HCT116 (cell line): ENCODE data around the gene OFD1. TPM values are rescaled to one million over a fixed set of nuclear protein-coding genes. Genes with fewer than 3 reads are reported as not detected.

Source experiments
- ATAC-seq: fragments of 200-7000 bp; cut with Tn5 transposase; 2 replicates; pipeline ENCODE4 v1.9.1; 2020; ENCODE audit warnings: mild to moderate bottlenecking, moderate library complexity
- BruUV-seq: library from RNA; stranded (reverse); fragments of 400-500 nt; replicated peaks from 2 replicates; lab custom pipeline; 2021; lab: Mats Ljungman, UMichigan
- CTCF ChIA-PET: fragments of 300-600 bp; sonication (Branson Sonifier 250); formaldehyde crosslinking; loops from one replicate; lab custom pipeline; 2021; ENCODE audit warnings: antibody characterized with exemption; lab: Charles Lee
- POLR2A ChIA-PET: fragments of 300-600, 350-600 bp; sonication (Branson Sonifier 250); formaldehyde crosslinking; loops from one replicate; lab custom pipeline; 2021; ENCODE audit warnings: antibody characterized with exemption; lab: Charles Lee
- RAD21 ChIA-PET, 2 experiments: fragments of 300-600 bp; sonication (Branson Sonifier 250); formaldehyde crosslinking; loops; one replicate each; lab custom pipeline; 2023; ENCODE audit warnings: low total read pairs in 2 of 2; ENCODE audit not compliant: uncharacterized antibody in 2 of 2, unreplicated experiment in 2 of 2, low non-redundant PET in 1 of 2; lab: Charles Lee
- DNase-seq: peaks from one replicate; pipeline ENCODE4 v3.0.0-alpha.2; 2010; ENCODE audit warnings: low read depth, low spot score
- H2AFZ ChIP-seq: fragments of 200-600 bp; shearing (Covaris generic), sonication (generic); 2 replicates; pipeline ENCODE4 v1.6.1; 2017; ENCODE audit warnings: low read depth, mixed run types, mixed read lengths, antibody characterized with exemption, low read length; ENCODE audit not compliant: poor library complexity, severe bottlenecking
- H3K27ac ChIP-seq: 2 replicates; pipeline ENCODE4 v1.5.1; 2012; ENCODE audit warnings: low read depth, low read length
- H3K27me3 ChIP-seq: fragments of 200-600 bp; sonication (generic); 2 replicates; pipeline ENCODE4 v1.6.1; 2016; ENCODE audit warnings: mixed run types, low read length, mixed read lengths; ENCODE audit not compliant: insufficient read depth
- H3K36me3 ChIP-seq, 2 experiments: fragments of 200-500 bp in 1 of 2; fragments of 200-600 bp in 1 of 2; sonication (Bioruptor generic) in 1 of 2; sonication (generic) in 1 of 2; 2 replicates each; pipeline versions ENCODE4 v1.5.1 to v1.6.1; 2014 to 2016; ENCODE audit warnings: low read length in 2 of 2, inconsistent platforms in 1 of 2, mixed read lengths in 1 of 2, mixed run types in 1 of 2; ENCODE audit not compliant: insufficient read depth in 2 of 2, control insufficient read depth in 1 of 2
- H3K4me1 ChIP-seq, 2 experiments: fragments of 200-600 bp in 1 of 2; sonication (generic) in 1 of 2; 2 replicates each; pipeline versions ENCODE4 v1.5.1 to v1.6.1; 2012 to 2017; ENCODE audit warnings: low read length in 2 of 2, inconsistent platforms in 1 of 2, mild to moderate bottlenecking in 1 of 2, mixed read lengths in 1 of 2, mixed run types in 1 of 2, moderate library complexity in 1 of 2; ENCODE audit not compliant: insufficient read depth in 2 of 2, control insufficient read depth in 1 of 2
- H3K4me2 ChIP-seq: fragments of 200-600 bp; sonication (generic); 2 replicates; pipeline ENCODE4 v1.6.1; 2017; ENCODE audit warnings: mixed run types, low read length, mixed read lengths
- H3K4me3 ChIP-seq, 2 experiments: fragments of 200-600 bp in 1 of 2; sonication (generic) in 1 of 2; replicated peaks in 1 of 2; 2 replicates each; pipeline ENCODE4 v1.5.1; 2011 to 2016; ENCODE audit warnings: low read length in 2 of 2, control low read depth in 1 of 2, low read depth in 1 of 2, mild to moderate bottlenecking in 1 of 2, mixed read lengths in 1 of 2, mixed run types in 1 of 2
- H3K79me2 ChIP-seq: fragments of 200-600 bp; sonication (generic); 2 replicates; pipeline ENCODE4 v1.6.1; 2017; ENCODE audit warnings: mild to moderate bottlenecking, mixed run types, low read length, moderate library complexity, mixed read lengths; ENCODE audit not compliant: insufficient read depth
- H3K9ac ChIP-seq: fragments of 200-600 bp; sonication (generic); 2 replicates; pipeline ENCODE4 v1.6.1; 2016; ENCODE audit warnings: low read length, mixed read lengths
- H3K9me2 ChIP-seq: fragments of 200-600 bp; sonication (generic), shearing (Covaris generic); 2 replicates; pipeline ENCODE4 v1.6.1; 2017; ENCODE audit warnings: mixed run types, mild to moderate bottlenecking, moderate library complexity; ENCODE audit not compliant: insufficient read depth
- H3K9me3 ChIP-seq, 2 experiments: fragments of 200-500 bp in 1 of 2; fragments of 200-600 bp in 1 of 2; sonication (Bioruptor generic) in 1 of 2; sonication (generic) in 1 of 2; 2 replicates each; pipeline ENCODE4 v1.6.1; 2014 to 2017; ENCODE audit warnings: low read length in 2 of 2, mixed read lengths in 2 of 2, inconsistent platforms in 1 of 2, low read depth in 1 of 2, mild to moderate bottlenecking in 1 of 2, mixed run types in 1 of 2, moderate library complexity in 1 of 2; ENCODE audit not compliant: control insufficient read depth in 1 of 2, insufficient read depth in 1 of 2
- H4K20me1 ChIP-seq: fragments of 200-600 bp; sonication (generic), shearing (Covaris generic); 2 replicates; pipeline ENCODE4 v1.6.1; 2017; ENCODE audit warnings: mixed run types, mild to moderate bottlenecking, moderate library complexity; ENCODE audit not compliant: insufficient read depth
- CBX3 ChIP-seq: IDR thresholded peaks from 2 replicates; pipeline ENCODE4 v1.6.1; 2012; ENCODE audit warnings: low read depth
- CEBPB ChIP-seq: IDR thresholded peaks from 2 replicates; pipeline ENCODE4 v1.6.1; 2012; ENCODE audit warnings: low read depth
- CTCF ChIP-seq, 3 experiments: fragments of 200-600 bp in 1 of 3; sonication (generic) in 1 of 3; IDR thresholded peaks in 2 of 3; conservative IDR thresholded peaks in 1 of 3; 2 replicates each; pipeline ENCODE4 v1.5.1; 2012 to 2017; ENCODE audit warnings: low read depth in 2 of 3, low read length in 2 of 3, antibody characterized with exemption in 1 of 3, borderline replicate concordance in 1 of 3, control low read depth in 1 of 3, mild to moderate bottlenecking in 1 of 3, mixed read lengths in 1 of 3, mixed run types in 1 of 3, moderate library complexity in 1 of 3; ENCODE audit not compliant: insufficient read depth in 1 of 3
- EGR1 ChIP-seq: IDR thresholded peaks from 2 replicates; pipeline ENCODE4 v1.6.1; 2012; ENCODE audit warnings: low read depth
- ELF1 ChIP-seq: IDR thresholded peaks from 2 replicates; pipeline ENCODE4 v1.6.1; 2012; ENCODE audit warnings: low read depth, borderline replicate concordance
- JUND ChIP-seq: IDR thresholded peaks from 2 replicates; pipeline ENCODE4 v1.6.1; 2012
- POLR2A ChIP-seq: IDR thresholded peaks from 2 replicates; pipeline ENCODE4 v1.7.0; 2011; ENCODE audit warnings: borderline replicate concordance; ENCODE audit not compliant: insufficient read depth, insufficient read length; ENCODE audit errors: extremely low read depth
- POLR2AphosphoS5 ChIP-seq: IDR thresholded peaks from 2 replicates; pipeline ENCODE4 v1.6.1; 2011; ENCODE audit warnings: mild to moderate bottlenecking, low read depth, low read length, moderate library complexity
- RAD21 ChIP-seq: IDR thresholded peaks from 2 replicates; pipeline ENCODE4 v1.6.1; 2012; ENCODE audit warnings: low read depth, mild to moderate bottlenecking
- REST ChIP-seq: IDR thresholded peaks from 2 replicates; pipeline ENCODE4 v1.6.1; 2012; ENCODE audit warnings: low read depth
- SP1 ChIP-seq: IDR thresholded peaks from 2 replicates; pipeline ENCODE4 v1.6.1; 2012; ENCODE audit warnings: low read depth
- SRF ChIP-seq: IDR thresholded peaks from 2 replicates; pipeline ENCODE4 v1.6.1; 2012; ENCODE audit warnings: low read depth
- TCF7L2 ChIP-seq: IDR thresholded peaks from 2 replicates; pipeline ENCODE4 v1.7.0; 2011; ENCODE audit warnings: borderline replicate concordance, inconsistent platforms; ENCODE audit not compliant: insufficient read depth, insufficient read length; ENCODE audit errors: extremely low read depth
- ZFX ChIP-seq: fragments of 450-650 bp; IDR thresholded peaks from 2 replicates; pipeline ENCODE4 v1.6.1; 2017
- ZNF274 ChIP-seq: fragments of 200-500 bp; sonication (Bioruptor generic); IDR thresholded peaks from 2 replicates; pipeline ENCODE4 v1.6.1; 2014; ENCODE audit warnings: mild to moderate bottlenecking, low read depth, low read length, inconsistent platforms
- intact Hi-C: fragments of 100-400 bp; cut with micrococcal nuclease; formaldehyde crosslinking; loops from 2 replicates; pipeline ENCODE4 v1.10.0; 2022
- total RNA-seq: library from RNA; stranded (reverse); gene quantifications from one replicate; pipeline ENCODE4 v1.2.1, GENCODE V29; 2021; ENCODE audit not compliant: unreplicated experiment
- TF ChIP-seq, protein P1 (sequence below): IDR thresholded peaks from 2 replicates; pipeline ENCODE4 v1.6.1; 2012
- TF ChIP-seq, protein P2 (sequence below): IDR thresholded peaks from 2 replicates; pipeline ENCODE4 v1.6.1; 2011; ENCODE audit warnings: mild to moderate bottlenecking, low read length, moderate library complexity; ENCODE audit not compliant: insufficient replicate concordance; ENCODE audit errors: extremely low read depth

OFD1 gene
- total RNA-seq, 1 experiment from 2014 or later: 18.0 TPM

DNA sequence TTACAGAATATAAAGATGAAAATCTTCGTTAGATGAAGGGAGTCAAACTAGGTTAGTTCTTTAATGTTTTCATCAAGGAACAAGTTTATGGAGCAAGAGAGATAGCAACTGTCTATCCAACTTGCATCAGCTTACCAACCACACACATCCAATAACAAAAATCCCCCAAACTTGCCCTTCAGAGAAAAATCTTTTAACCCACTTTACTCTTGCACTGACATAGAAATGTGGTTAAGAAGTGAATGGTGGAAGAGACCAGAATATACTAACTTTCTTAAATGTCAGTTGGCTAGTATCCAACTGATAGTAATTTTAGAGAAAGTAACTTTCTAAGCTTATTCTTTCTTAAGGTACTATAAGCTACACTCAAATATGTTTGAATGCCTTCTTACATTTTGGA lies 47.3 kb upstream of the OFD1 start:
- H4K20me1 ChIP-seq: no peaks in the 10 kb centered on the region
- H3K4me2 ChIP-seq: no peak overlapping the region
- H3K9me3 ChIP-seq: no peaks in the 10 kb centered on the region
- CTCF ChIA-PET: no interaction called here
- RAD21 ChIA-PET: no interaction called here
- no peak for ATAC-seq
- H3K4me1 ChIP-seq: peaks cover 17 to 44% of the 10 kb centered on the region in 2 experiments
- no peaks in the 10 kb centered on the region for H3K36me3 ChIP-seq
- intact Hi-C loops: no loop called here
- no peak for TF ChIP-seq SP1
- TF ChIP-seq CBX3: no peak
- TF ChIP-seq, protein P1, sequence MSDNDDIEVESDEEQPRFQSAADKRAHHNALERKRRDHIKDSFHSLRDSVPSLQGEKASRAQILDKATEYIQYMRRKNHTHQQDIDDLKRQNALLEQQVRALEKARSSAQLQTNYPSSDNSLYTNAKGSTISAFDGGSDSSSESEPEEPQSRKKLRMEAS: no peak
- TF ChIP-seq, protein P2, sequence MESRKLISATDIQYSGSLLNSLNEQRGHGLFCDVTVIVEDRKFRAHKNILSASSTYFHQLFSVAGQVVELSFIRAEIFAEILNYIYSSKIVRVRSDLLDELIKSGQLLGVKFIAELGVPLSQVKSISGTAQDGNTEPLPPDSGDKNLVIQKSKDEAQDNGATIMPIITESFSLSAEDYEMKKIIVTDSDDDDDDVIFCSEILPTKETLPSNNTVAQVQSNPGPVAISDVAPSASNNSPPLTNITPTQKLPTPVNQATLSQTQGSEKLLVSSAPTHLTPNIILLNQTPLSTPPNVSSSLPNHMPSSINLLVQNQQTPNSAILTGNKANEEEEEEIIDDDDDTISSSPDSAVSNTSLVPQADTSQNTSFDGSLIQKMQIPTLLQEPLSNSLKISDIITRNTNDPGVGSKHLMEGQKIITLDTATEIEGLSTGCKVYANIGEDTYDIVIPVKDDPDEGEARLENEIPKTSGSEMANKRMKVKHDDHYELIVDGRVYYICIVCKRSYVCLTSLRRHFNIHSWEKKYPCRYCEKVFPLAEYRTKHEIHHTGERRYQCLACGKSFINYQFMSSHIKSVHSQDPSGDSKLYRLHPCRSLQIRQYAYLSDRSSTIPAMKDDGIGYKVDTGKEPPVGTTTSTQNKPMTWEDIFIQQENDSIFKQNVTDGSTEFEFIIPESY: no peak
- TF ChIP-seq CEBPB: no peak
- no peak for TF ChIP-seq TCF7L2
- TF ChIP-seq REST: no peak
- no peak for TF ChIP-seq RAD21
- TF ChIP-seq EGR1: no peak
- TF ChIP-seq JUND: no peak
- TF ChIP-seq ELF1: no peak
- TF ChIP-seq POLR2A: no peak
- TF ChIP-seq SRF: no peak
- TF ChIP-seq POLR2AphosphoS5: no peak
- no peak for TF ChIP-seq ZFX
- no peak for TF ChIP-seq CTCF (IDR thresholded peaks at IDR 0.05 in 2 of 3, conservative IDR thresholded peaks at IDR 0.05 in 1 of 3; ENCODE audit: borderline replicate concordance in 1 of 3, insufficient read depth in 1 of 3, low read depth in 2 of 3, low read length in 2 of 3)
- no peak for TF ChIP-seq ZNF274
- TF ChIP-seq, all 23 proteins: peak for 0
- no peak overlapping the region for H3K9ac ChIP-seq
- H3K27me3 ChIP-seq: no peaks in the 10 kb centered on the region
- H3K79me2 ChIP-seq: peaks cover 29% of the 10 kb centered on the region
- no peaks in the 10 kb centered on the region for H3K9me2 ChIP-seq
- BruUV-seq: no TSS peak
- POLR2A ChIA-PET: no interaction called here
- H2AFZ ChIP-seq: no peak overlapping the region
- H3K27ac ChIP-seq: no peak overlapping the region
- no peak for DNase-seq
- no peak overlapping the region for H3K4me3 ChIP-seq
